HG03095 (cell line): ENCODE results near the gene REEP5.
"Not testable (repeated sequence)": the region's sequence is repeated elsewhere in the genome, so short reads cannot be mapped to it uniquely, and the experiment has no call there.

ENCODE experiments used
- ATAC-seq: cut with Tn5 transposase; IDR thresholded peaks from one replicate; pipeline ENCODE4 v1.9.1; 2021; ENCODE audit warnings: moderate library complexity; ENCODE audit not compliant: unreplicated experiment

The REEP5 gene

DNA sequence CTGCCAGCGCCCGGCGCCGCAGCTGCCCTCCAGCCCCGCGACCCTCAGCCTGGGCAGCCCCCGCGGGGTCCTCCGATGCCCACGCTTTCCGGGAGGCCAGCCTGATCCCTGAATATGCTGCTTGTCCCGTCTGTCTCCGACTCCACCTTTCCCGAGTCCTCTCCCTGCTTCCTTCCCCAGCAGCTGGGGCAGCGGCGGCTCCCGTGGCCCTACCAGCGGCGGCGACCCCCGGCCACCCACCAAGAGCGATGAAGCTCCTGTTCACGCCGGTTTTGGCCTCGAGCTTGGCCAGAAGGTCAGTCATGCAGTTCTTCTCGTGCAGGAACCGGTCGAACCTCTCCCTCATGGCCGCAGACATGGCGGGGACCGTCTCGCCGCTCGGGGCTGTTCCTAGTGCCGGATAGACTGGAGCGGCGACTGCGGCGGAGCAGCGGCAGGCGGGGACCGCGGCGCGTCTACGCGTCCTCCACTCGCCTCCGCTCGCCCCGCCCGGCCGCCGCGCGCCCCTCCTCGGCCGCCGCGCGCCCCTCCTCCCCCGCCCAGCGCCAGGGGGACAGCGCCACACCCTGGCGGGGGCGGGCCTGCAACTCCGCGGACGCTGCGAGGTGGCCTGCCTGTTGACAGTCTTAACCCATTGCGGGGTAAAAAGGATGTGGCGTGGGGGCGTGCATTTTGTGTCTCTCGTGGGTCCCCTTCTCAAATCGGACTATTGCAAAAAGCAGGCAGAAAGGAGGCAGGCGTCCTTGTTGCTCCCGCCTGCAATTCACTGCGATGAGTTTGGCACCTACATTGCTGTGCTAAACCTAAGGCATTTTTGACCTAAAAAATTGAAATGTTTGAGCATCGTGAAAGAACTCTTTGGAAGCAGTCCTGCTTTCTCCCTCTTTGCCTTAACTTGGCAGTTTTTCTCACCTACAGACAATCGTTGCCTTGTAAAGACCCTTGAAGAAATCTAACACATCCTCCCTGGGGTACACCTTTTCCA lies at the start of gene REEP5:
TSS of gene REEP5 (minus strand) at position 395 of the 985 bp plus-strand sequence. CDS start at position 358, 37 bp downstream.
- ATAC-seq, result peak; percentile 57

DNA sequence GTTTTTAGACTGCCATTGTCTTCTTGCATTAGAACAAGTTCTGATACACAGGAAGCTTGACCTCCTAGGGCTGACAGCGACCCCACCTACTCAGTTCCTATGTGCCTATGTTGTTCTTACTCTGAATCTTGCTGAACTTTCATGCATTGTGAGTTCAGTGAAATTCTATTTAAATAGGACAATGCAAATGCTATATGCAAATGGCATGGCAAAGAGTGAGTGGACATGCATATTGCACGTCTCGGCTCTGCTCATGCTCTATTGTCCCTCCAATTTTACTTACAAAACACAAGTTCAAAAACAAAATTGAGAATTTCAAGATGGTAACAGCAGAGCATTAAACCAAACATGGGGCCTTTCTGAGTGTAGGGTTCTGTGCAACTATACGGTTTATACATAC lies 49.2 kb upstream of the REEP5 start:
- no peak for ATAC-seq

GRCh38 chr5:112968411-112969106 lies 46.5 kb upstream of the REEP5 start:
- ATAC-seq, result no peak

DNA sequence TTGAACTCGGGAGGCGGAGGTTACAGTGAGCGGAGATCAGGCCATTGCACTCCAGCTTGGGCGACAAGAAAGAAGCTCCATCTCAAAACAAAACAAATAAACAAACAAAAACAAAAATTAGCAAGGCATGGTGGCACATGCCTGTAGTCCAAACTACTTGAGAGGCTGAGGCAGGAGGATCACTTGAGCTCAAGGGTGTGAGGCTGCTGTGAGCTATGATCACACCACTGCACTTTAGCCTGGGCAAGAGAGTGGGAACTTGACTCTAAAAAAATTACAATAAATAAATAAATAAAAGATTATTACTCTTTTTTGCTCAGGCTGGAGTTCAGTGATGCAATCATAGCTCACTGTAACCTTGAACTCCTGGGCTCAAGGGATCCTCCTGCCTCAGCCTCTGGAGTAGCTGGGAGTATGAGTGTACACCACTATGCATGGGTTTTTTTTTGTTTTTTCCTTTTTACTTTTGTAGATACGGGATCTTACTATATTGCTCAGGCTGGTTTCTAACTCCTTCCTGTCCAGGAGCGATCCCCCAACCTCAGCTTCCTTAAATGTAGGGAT lies 45.6 kb upstream of the REEP5 start:
- no peak for ATAC-seq

GRCh38 chr5:112965733-112966306 lies 43.8 kb upstream of the REEP5 start:
- no peak for ATAC-seq

DNA sequence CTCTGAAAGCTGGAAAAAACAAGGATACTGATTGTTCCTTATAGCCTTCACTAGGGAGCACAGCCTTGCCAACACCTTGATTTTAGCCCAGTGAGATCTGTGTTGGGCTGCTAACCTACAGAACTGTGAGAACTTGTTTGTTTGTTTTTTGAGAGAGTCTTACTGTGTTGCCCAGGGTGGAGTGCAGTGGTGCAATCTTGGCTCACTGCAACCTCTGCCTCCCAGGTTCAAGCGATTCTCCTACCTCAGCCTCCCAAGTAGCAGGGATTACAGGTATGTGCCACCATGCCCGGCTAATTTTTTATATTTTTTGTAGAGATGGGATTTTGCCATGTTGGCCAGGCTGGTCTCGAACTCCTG lies 41.3 kb upstream of the REEP5 start:
- not testable (repeated sequence) for ATAC-seq

DNA sequence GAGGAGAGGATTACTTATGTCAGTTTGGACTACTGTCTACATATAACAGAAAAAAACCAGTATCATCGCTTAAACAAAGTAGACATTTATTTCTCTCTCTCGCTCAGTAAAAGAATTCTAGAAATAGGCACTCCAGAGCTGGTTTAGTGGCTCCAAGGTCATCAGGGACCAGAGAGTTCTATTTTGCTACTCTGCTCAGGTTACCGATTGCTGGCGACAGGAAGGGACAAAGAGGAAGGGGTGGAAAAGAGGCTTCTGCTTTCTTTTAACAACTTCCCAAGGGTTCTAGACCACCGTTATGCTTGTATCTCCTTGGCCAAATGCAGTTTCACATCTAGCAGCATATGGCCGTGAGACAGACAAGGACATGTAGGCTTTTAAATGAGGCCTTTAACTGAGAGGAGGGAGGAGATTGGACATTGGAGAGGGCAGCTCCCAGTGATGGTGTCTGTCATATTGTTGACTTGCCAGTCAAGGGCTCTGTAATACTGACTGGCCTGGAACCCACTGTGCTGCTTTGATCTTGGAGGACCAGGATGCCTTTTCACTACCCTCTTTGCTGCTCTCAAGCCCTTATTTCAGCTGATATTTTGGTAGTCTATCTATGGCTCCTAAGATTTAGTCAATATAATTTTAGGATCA lies 39.0 kb upstream of the REEP5 start:
- ATAC-seq, result no peak

- no peak for ATAC-seq
Observed at GRCh38 chr5:112960315-112960714, 38.3 kb upstream of the REEP5 start.

DNA sequence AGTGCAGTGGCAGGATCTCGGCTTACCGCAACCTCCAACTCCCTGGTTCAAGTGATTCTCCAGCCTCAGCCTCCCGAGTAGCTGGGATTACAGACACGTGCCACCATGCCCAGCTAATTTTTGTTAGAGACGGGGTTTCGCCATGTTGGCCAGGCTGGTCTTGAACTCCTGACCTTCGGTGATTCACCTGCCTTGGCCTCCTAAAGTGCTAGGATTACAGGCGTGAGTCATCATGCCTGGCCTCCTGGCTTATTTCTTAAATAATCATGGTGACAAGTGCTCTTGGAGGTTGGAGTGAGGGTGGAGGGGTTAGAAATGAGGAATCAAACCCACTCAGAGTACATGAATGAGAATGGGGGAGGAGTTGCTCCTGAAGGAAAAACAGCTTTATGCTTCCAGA lies 37.8 kb upstream of the REEP5 start:
- not testable (repeated sequence) for ATAC-seq

- ATAC-seq, result peak; percentile 78
Observed at GRCh38 chr5:112958093-112959088, 36.4 kb upstream of the REEP5 start.

DNA sequence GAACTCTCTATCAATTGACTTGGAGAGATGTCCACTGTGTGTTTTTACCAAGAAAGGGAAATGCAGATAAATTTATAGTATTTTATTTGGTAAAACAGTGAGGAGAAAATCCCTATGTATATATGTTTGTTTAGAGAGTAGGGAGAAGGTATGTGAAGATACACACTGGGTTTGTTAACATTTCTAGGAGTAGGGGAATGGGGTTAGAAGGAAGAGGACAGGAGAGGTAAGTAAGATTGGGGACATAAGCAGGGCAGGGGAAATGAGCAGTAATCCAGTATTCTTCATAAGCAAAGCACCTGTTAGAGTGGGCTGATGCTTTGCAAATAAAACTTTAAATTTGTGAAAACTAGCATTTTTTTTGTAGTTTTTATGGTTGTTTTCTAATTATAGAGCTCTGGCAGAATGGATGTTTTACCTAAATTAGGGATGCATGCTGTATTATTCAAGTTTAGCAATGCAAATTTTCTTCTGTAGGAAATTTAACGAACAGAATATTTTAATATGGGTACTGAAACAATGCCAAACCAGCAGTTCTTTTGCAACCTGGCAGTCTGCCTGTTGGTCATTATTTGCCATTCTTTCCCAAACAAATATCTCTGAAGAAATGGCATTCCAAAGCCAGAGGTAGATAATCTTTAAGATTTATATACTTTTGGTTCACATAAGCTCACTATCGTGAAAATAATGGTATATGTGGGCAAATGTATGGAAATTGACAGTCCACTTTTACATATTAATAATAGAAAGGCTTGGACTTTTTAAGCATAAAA lies 35.2 kb upstream of the REEP5 start:
- ATAC-seq, result no peak

DNA sequence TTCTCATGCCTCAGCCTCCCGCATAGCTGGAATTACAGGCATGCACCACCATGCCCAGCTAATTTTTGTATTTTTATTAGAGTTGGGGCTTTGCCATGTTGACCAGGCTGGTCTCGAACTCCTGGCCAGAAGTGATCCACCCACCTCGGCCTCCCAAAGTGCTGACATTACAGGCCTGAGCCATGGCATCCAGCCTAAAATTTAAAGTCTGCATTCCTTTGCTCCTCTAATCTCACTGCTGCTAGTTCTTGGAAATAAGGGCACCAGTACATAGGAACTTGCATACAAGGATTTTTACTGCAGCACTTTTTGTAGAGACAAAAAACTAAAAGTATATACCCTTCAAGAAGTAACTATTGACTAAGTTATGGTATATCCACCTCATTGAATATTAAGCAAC lies 34.6 kb upstream of the REEP5 start:
- ATAC-seq, result no peak

DNA sequence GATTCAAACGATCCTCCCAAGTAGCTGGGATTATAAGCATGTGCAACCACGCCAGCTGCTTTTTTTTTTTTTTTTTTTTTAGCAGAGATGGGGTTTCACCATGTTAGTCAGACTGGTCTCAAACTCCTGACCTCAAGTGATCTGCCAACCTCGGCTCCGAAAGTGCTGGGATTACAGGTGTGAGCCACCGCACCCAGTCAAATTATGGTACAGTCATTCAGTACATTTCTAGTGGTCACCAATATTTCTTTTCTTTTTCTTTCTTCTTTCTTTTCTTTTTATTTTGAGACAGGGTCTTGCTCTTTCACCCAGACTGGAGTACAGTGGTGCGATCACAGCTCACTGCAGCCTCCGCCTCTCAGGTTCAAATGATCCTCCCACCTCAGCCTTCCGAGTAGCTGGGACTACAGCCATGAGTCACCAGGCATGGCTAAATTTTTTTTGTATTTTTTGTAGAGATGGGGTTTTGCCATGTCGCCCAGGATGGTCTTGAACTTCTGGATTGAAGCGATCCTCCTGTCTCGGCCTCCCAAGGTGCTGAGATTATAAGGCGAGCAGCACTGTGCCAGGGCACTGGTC lies 29.2 kb upstream of the REEP5 start:
- peak; percentile 87 for ATAC-seq

GRCh38 chr5:112948458-112948857 lies 26.4 kb upstream of the REEP5 start:
- no peak for ATAC-seq

DNA sequence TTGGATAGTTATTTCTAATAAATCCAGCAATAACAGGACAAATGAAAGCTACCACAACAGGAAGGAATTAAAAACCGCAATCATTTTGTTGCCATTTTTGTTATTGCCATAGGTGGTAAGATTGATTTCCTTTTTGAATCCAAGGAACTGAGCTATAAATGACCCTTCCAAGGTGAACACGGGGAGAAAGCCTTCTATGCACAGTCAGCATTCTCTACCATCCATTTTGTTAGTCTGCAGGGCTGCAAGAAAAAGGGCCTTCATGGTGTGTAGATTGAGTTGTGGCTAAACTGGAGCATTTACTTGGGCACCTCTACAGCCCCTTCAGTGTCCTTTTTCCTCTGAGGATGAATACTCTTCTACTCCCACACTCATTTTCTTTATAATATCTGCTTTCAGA lies 18.6 kb upstream of the REEP5 start:
- no peak for ATAC-seq

DNA sequence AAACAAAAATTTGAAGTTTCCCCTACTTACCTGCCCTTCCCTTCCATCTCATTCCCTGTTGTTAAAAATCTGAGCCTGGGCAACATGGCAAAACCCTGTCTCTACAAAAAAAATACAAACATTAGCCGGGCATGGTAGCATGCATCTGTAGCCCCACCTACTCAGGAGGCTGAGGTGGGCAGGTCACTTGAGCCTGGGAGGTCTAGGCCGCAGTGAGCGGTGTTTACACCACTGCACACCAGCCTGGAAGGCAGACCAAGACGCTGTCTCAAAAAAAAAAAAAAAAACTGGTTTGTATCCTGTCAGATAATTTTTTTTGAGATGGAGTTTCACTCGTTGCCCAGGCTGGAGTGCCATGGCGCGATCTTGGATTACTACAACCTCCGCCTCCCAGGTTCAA lies 16.3 kb upstream of the REEP5 start:
- ATAC-seq, result no peak

DNA sequence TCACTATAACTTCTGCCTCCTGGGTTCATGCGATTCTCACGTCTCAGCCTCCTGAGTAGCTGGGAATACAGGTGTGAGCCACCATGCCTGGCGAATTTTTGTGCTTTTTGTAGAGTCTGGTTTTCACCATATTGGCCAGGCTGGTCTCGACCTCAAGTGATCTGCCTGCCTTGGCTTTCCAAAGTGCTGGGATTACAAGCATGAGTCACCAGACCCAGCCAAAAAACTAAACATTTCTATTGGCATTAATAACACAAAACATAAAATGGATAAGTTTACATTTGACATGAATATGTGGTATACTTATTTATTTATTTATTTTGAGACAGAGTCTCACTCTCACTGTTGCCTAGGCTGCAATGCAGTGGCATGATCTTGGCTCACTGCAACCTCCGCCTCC lies 13.6 kb upstream of the REEP5 start:
- ATAC-seq, result no peak

DNA sequence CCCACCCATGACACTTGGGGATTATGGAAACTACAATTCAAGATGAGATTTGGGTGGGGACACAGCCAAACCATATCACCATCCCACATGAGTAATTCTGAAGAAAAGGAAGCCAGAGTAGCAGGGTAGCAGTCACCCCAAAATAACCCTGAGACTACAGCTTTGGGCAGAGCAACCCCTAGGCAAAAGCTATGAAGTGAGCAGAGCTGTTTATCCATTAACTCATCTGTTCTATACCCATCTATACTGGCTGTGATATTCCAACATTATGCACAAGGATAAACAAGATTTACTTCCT lies 12.3 kb upstream of the REEP5 start:
- no peak for ATAC-seq
